PFSK-1 (cell line): Measurements from ENCODE around the gene PSD.

Experiments used
- FOXP2 ChIP-seq: optimal IDR thresholded peaks from 2 replicates; pipeline ENCODE3; 2011; ENCODE audit warnings: borderline replicate concordance, control low read depth, inconsistent platforms; ENCODE audit not compliant: insufficient read depth; ENCODE audit errors: extremely low read length, extremely low read depth
- POLR2AphosphoS5 ChIP-seq: IDR thresholded peaks from 2 replicates; pipeline ENCODE4 v1.6.1; 2012; ENCODE audit warnings: low read depth, mild to moderate bottlenecking, control low read depth, low read length, moderate library complexity
- SIN3A ChIP-seq: IDR thresholded peaks from 2 replicates; pipeline ENCODE4 v1.6.1; 2012; ENCODE audit warnings: mild to moderate bottlenecking, low read length, moderate library complexity, borderline replicate concordance; ENCODE audit not compliant: insufficient read depth
- TAF1 ChIP-seq: IDR thresholded peaks from 2 replicates; pipeline ENCODE4 v1.6.1; 2012; ENCODE audit warnings: low read length, control low read depth, borderline replicate concordance; ENCODE audit not compliant: insufficient read depth
- TF ChIP-seq, protein P1 (sequence below), 2 experiments: IDR thresholded peaks; 2 replicates each; pipeline versions ENCODE4 v1.6.1 to v1.8.0; 2011 to 2012; ENCODE audit warnings: low read depth in 2 of 2, low read length in 2 of 2, control low read depth in 1 of 2, inconsistent platforms in 1 of 2, mild to moderate bottlenecking in 1 of 2, moderate library complexity in 1 of 2; ENCODE audit not compliant: insufficient read depth in 1 of 2

DNA sequence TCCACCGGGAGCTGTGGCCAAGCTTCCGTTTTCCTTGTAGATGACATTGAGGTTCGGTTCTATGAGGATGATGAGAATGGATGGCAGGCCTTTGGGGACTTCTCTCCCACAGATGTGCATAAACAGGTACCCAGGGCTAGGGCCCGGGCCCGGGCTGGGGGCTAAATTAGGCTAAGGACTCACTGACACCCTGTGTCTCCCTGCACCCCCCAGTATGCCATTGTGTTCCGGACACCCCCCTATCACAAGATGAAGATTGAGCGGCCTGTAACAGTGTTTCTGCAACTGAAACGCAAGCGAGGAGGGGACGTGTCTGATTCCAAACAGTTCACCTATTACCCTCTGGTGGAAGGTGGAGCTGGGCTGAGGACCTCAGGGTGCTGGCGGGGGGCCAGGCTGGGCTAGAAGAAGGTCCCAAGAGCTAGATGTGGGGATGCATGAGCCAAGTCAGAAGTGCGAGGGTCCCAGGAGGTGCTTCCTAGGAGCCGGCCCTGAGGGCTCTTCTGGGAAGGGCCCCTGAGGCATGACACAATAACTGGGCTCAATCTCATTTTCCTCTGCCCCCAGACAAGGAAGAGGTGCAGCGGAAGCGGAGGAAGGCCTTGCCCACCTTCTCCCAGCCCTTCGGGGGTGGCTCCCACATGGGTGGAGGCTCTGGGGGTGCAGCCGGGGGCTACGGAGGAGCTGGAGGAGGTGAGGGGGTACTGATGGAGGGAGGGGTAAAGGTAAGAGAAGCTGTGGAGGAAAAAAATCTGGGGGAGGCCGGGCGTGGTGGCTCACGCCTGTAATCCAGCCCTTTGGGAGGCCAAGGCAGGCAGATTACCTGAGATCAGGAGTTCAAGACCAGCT lies 20.2 kb downstream of the PSD start:
- no peak for TF ChIP-seq SIN3A
- TF ChIP-seq POLR2AphosphoS5: no peak
- TF ChIP-seq, protein P1, sequence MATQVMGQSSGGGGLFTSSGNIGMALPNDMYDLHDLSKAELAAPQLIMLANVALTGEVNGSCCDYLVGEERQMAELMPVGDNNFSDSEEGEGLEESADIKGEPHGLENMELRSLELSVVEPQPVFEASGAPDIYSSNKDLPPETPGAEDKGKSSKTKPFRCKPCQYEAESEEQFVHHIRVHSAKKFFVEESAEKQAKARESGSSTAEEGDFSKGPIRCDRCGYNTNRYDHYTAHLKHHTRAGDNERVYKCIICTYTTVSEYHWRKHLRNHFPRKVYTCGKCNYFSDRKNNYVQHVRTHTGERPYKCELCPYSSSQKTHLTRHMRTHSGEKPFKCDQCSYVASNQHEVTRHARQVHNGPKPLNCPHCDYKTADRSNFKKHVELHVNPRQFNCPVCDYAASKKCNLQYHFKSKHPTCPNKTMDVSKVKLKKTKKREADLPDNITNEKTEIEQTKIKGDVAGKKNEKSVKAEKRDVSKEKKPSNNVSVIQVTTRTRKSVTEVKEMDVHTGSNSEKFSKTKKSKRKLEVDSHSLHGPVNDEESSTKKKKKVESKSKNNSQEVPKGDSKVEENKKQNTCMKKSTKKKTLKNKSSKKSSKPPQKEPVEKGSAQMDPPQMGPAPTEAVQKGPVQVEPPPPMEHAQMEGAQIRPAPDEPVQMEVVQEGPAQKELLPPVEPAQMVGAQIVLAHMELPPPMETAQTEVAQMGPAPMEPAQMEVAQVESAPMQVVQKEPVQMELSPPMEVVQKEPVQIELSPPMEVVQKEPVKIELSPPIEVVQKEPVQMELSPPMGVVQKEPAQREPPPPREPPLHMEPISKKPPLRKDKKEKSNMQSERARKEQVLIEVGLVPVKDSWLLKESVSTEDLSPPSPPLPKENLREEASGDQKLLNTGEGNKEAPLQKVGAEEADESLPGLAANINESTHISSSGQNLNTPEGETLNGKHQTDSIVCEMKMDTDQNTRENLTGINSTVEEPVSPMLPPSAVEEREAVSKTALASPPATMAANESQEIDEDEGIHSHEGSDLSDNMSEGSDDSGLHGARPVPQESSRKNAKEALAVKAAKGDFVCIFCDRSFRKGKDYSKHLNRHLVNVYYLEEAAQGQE (IDR thresholded peaks at IDR 0.05; ENCODE audit: insufficient read depth in 1 of 2, low read depth in 2 of 2, low read length in 2 of 2): no peak
- no peak for TF ChIP-seq FOXP2
- TF ChIP-seq TAF1: no peak
